H4 (cell line): Measurements from ENCODE around the gene RFX2. TPM values are rescaled to one million over a fixed set of nuclear protein-coding genes. Genes with fewer than 3 reads are reported as not detected.
"Not testable (repeated sequence)": the region's sequence is repeated elsewhere in the genome, so short reads cannot be mapped to it uniquely, and the experiment has no call there.

Experiments used
- DNase-seq: peaks from one replicate; pipeline ENCODE4 v3.0.0-alpha.2; 2015; ENCODE audit warnings: low spot score
- total RNA-seq: library from RNA; depleted of rRNA; stranded (reverse); fragments of >200 nt; shearing (Covaris generic); gene quantifications from 2 replicates; pipeline ENCODE4 v1.2.3, GENCODE V29; 2014

RFX2 gene
- total RNA-seq, 1 experiment from 2014 or later: 5.7 TPM

DNA sequence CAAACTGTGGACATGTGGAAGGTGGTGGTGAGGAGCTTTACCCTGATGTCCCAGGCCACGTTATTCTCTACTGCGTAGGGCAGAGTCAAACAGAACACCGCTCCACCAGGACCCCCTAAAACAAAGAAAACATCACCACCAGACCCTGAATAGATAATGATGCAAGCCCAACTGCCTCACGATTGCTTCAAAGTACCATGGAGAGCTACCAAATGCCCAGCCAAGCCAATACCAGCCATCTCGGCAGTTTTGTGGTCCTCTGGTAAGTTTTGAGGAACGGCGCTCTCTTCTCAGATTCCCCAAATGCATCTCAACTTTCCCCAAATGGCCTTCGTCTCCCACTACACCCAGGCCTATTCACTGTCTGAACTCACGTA lies 138.0 kb downstream of the RFX2 start:
- DNase-seq: no peak

GRCh38 chr19:5971714-5972354 lies 138.5 kb downstream of the RFX2 start:
- no peak for DNase-seq

DNA sequence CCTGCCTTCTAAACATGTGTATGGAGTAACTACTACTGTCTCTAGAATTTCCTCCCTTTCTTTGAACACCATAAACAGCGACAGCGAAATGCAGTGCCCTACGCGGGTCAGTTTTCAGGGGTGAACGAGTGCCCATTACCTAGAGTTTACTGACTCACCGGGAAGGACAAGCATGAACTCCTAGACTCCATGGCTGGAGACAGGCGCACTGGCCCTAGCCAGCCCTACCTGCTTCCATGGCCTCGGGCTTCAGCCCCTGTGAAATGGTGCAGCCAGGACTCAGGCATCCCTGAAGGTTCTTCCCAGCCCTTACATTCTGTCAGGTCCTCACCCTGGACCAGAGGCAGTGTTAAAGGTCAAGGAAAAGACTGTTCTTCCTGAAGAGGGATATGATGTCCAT lies 140.8 kb downstream of the RFX2 start:
- DNase-seq: no peak

- no peak for DNase-seq
These were observed 141.6 kb downstream of the RFX2 start for GRCh38 chr19:5968431-5969373.

DNA sequence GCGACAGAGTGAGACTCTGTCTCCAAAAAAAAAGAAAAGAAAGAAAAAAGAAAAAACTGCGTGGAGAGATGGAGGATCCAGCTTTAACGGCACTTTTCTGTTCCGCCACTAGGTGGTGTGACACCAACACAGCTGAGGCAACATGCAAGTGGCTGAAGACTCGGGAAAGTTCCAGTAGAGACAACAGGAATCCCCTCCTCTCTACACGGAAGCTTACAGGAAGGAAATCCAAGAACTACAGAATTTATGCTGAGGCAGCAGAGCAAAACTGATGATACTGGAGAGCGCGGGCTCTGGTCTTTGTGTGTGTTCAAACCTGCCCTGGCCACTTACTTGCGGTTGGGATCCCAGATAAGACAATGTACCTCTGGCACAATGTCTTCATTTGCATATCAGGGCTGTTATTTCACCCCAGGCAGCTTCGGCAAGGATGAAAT lies 142.3 kb downstream of the RFX2 start:
- peak; percentile 65 for DNase-seq

GRCh38 chr19:5967571-5967970 lies 142.7 kb downstream of the RFX2 start:
- DNase-seq: no peak

DNA sequence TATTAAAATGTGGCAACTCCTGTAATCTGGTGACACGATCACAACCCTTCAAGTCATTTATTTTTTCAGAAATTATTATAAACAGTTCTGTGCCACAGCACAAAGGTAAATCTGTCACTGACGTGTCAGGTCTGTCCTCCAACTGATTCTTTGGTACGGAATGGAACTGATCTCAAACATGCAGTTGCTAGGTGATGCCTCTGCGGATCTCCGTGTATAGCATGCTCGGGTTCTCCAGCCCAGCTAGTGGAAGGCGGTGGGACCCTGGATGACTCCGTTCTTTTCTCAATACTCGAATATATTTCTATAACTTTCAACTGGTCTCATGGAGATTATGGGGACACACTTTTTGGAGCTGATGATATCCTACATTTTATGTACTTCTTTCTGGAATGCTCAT lies 143.4 kb downstream of the RFX2 start:
- DNase-seq: no peak

DNA sequence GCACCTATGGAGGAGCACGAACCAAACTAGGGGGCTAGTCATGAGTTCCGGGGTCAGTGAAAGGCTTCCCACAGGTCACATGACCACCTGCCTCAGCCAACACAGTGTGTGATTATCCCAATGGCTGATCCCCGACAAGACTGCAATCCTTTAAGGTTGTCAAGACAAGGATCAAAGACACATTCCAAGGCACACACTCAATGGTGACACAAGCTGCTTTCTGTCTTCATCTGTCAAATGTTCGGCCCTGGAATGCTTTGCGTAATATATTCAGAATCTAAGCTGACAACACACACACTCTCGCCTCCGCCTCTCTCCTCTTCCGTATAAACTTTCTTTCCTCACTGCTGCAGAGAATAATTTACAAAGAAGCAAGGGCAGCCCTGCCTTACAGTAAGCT lies 144.1 kb downstream of the RFX2 start:
- DNase-seq: no peak

DNA sequence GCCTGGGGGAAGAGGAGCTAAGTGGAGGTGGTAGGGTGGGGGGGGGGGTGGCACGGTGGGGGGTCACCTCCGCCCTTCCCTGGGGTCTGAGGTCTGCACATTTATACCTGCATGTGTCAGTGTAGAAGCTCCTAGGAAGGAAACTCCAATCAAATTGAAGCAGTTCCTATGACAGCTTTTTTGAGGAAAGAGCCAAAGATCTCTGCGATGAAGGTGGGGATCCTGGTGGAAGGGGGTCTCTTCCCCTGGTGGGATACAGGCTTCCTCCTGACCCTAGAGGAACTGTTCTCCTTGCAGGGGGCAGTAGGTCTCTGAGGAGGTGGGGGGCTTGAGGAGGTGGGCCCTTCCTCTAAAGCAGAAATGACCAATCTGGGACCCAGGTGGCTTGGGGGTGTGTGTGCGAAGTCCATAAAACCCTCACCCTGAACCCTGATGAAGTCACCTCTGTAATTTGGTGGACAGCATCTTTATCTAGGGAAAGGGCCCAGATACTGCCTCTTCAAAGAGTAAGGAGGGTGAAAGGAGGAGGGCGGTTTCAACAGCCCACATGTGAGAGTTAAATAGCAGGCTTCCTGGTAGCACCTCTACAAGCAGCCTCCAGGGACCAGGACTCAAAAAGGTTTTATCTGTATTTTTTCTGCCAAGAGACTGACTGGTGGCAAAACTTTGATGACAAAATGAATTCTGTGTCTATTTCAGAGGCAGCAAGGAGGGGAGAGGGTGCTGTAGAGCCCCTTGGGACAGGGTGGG lies 145.3 kb downstream of the RFX2 start:
- no peak for DNase-seq

- no peak for DNase-seq
These were observed 146.4 kb downstream of the RFX2 start for GRCh38 chr19:5963855-5964254.

- DNase-seq: not testable (repeated sequence)
These were observed 147.0 kb downstream of the RFX2 start for GRCh38 chr19:5963259-5963658.

- DNase-seq: no peak
These were observed 148.0 kb downstream of the RFX2 start for GRCh38 chr19:5961969-5962945.

DNA sequence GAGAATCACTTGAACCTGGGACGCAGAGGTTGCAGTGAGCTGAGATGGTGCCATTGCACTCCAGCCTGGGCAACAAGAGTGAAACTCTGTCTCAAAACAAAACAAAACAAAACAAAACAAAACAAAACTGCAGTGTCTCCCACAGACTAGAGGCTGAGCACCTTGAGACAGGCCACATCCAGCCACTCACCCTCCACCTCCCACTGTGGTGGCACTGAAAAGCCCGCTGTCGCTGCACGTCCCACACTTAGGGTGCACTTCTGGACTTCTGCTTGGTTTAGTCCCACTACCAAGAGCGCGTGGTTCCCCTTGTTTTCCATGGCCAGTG lies 148.7 kb downstream of the RFX2 start:
- not testable (repeated sequence) for DNase-seq

DNA sequence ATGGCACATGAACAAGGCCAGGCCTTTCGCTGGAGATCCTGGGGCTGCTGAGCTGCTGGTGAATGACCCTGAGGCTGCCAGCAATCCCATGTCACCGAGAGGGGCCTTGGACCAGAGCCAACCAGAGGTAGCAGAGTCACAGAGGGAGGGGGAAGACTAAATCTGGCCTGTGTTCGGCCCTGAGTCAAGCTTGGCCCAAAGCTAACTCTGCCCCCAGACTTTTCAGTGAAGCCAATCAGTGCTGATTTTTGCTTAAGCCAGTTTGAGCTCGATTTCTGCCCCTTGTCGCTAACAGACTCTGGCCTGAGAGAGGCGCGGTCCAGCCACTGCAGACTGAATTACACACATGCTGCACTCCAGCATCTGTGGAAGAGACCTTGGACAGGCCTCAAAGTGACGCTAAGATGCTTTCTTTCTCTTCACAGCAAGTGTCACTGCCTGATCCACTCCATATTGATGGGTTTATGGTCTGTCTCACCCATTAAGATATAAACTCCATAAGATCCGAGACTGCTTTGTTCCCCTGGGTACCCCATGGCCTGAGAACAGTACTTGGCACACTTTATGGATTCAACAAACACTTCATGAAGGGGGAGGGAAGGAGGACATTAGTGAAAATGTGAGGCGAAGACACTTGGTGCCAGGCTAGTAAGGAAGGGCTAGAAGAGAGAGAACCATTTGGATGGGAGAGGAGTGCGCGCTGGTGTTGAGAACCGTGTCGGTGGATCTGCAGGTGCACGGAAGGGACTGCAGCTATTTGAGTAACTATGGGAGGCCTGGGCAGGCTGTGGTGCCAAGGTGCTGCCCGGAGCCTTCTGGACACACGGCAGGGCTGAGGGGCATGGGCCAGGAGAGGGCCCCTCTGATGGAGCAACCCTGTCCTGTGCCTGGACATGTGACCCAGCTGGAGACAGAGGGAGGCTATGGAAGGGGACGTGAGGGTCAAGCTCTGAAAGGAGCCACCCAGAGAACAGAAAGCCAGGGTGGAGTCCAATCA lies 150.0 kb downstream of the RFX2 start:
- DNase-seq: no peak

DNA sequence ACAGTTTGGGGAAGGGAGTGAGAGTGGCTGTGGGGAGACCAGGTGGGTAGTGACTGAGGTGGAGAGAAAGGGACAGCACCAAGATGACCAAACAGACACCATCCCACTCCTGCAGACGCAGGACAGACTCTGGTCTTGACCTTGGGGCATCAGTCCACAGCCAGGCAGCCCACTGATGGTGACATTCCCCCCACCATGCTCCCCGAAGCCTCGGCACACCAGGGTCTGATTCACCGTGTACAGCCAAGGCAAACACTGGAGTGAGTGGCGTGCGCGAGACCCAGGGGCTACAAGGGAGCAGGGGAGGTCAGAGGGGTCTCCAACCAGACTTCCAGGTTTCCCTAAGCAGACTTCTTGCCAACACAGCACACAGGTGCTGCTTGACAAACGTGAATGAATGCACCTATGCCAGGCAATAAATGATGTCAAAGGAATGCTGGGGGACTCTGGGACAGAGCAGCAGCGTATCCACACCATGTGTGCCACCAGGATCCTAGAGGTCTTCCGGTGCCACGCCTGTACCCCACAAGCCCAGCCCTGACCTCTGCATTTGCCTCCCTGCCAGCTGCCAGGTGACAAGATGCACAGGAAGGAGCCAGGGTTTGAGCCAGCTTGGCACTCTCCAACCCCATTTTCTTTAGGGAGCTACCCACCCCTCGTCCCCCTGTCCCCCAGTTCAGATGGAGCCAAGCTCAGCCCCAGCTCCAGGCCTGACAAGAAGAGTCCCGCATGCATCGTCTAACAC lies 150.9 kb downstream of the RFX2 start:
- DNase-seq: no peak

DNA sequence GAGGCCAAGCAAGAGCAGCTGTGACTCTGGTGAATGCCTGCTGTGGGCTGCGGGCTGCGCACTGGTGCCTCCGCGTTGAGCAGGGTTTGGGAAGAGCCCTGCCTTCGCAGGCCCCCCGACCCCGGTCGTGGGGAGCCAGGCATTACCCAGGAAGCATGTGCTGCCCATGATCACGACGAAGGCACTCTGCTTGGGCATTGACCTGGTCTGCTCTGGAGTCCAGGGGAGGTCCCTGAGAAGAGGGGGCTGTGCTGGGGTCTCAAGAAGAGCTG lies 151.5 kb downstream of the RFX2 start:
- no peak for DNase-seq

- DNase-seq: no peak
These were observed 152.0 kb downstream of the RFX2 start for GRCh38 chr19:5958074-5958850.

DNA sequence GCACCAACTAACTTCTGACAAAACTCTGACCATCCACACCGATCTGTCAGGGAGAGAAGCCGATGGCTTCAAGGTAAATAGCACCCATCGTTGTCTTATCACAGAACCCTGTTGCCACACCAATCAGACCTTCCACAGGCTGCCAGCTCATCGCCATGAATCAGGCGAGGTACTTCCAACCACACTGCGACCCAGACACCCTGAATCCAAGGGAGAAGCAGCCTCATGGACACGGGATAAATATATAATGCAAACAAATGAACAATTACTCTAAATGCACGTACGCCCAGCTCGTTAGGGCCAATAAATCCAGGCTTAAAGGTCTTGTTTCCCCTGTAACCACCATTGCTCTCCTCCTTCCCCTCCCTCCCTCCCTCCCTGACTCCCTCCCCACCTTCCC lies 153.1 kb downstream of the RFX2 start:
- no peak for DNase-seq

DNA sequence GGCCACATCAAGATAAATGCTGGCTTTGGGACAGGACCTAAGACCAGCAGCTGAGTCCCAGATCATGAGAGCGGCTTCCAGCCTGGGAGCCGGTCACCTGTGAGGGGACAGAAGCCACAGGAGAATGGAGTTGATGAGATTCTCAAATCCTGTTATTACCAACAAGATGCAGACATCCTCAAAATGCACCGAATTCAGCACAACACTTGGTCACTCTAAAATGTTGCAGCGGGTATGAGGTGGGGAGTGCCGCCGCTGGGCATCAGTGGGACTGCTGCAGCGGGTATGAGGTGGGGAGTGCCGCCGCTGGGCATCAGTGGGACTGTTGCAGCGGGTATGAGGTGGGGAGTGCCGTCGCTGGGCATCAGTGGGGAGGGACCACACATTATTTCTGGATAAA lies 153.6 kb downstream of the RFX2 start:
- no peak for DNase-seq
